HEK293 (cell line): ENCODE data around the gene CALML4.

Experiments
- EGR2 ChIP-seq: fragments of 450-650 bp; formaldehyde crosslinking; IDR thresholded peaks from 2 replicates; pipeline ENCODE4 v1.5.1; 2016; ENCODE audit warnings: low read depth, missing biosample characterization, missing genetic modification characterization
- GLI4 ChIP-seq: fragments of 450-650 bp; formaldehyde crosslinking; IDR thresholded peaks from 2 replicates; pipeline ENCODE4 v1.5.1; 2016; ENCODE audit warnings: missing biosample characterization, missing genetic modification characterization
- HIC1 ChIP-seq: fragments of 450-650 bp; formaldehyde crosslinking; IDR thresholded peaks from 2 replicates; pipeline ENCODE4 v1.5.1; 2016; ENCODE audit warnings: missing biosample characterization, missing genetic modification characterization
- IKZF3 ChIP-seq: fragments of 450-650 bp; IDR thresholded peaks from 2 replicates; pipeline ENCODE4 v1.5.0; 2018; ENCODE audit warnings: missing biosample characterization, mild to moderate bottlenecking, missing genetic modification characterization, moderate library complexity
- INSM2 ChIP-seq: fragments of 450-650 bp; formaldehyde crosslinking; IDR thresholded peaks from 2 replicates; pipeline ENCODE4 v1.5.1; 2016; ENCODE audit warnings: missing biosample characterization, missing genetic modification characterization
- MEIS1 ChIP-seq: sonication (generic); formaldehyde crosslinking; IDR thresholded peaks from 2 replicates; pipeline ENCODE4 v1.8.1; 2022; ENCODE audit warnings: missing genetic modification reagents, mild to moderate bottlenecking, borderline replicate concordance
- PATZ1 ChIP-seq: fragments of 450-650 bp; formaldehyde crosslinking; IDR thresholded peaks from 2 replicates; pipeline ENCODE4 v1.5.1; 2016; ENCODE audit warnings: missing biosample characterization, missing genetic modification characterization
- PRDM10 ChIP-seq: fragments of 450-650 bp; formaldehyde crosslinking; IDR thresholded peaks from 2 replicates; pipeline ENCODE4 v1.5.1; 2016; ENCODE audit warnings: missing biosample characterization, missing genetic modification characterization
- PRDM4 ChIP-seq: fragments of 450-650 bp; formaldehyde crosslinking; IDR thresholded peaks from 2 replicates; pipeline ENCODE4 v1.5.1; 2017; ENCODE audit warnings: missing biosample characterization, missing genetic modification characterization
- TSHZ1 ChIP-seq: fragments of 450-650 bp; formaldehyde crosslinking; IDR thresholded peaks from 2 replicates; pipeline ENCODE4 v1.5.1; 2016; ENCODE audit warnings: missing biosample characterization, missing genetic modification characterization, borderline replicate concordance
- ZBTB21 ChIP-seq: fragments of 450-650 bp; formaldehyde crosslinking; IDR thresholded peaks from 2 replicates; pipeline ENCODE4 v1.5.1; 2017; ENCODE audit warnings: missing biosample characterization, missing genetic modification characterization
- ZBTB48 ChIP-seq: fragments of 450-650 bp; formaldehyde crosslinking; IDR thresholded peaks from 2 replicates; pipeline ENCODE4 v1.5.1; 2016; ENCODE audit warnings: missing biosample characterization, missing genetic modification characterization
- ZFHX2 ChIP-seq: fragments of 450-650 bp; formaldehyde crosslinking; conservative IDR thresholded peaks from 2 replicates; pipeline ENCODE4 v1.5.1; 2016; ENCODE audit warnings: missing biosample characterization, missing genetic modification characterization
- ZNF121 ChIP-seq: fragments of 450-650 bp; formaldehyde crosslinking; IDR thresholded peaks from 2 replicates; pipeline ENCODE4 v1.5.1; 2016; ENCODE audit warnings: missing biosample characterization, missing genetic modification characterization
- ZNF157 ChIP-seq: fragments of 450-650 bp; formaldehyde crosslinking; IDR thresholded peaks from 2 replicates; pipeline ENCODE4 v1.5.1; 2016; ENCODE audit warnings: missing biosample characterization, missing genetic modification characterization
- ZNF19 ChIP-seq: fragments of 450-650 bp; formaldehyde crosslinking; IDR thresholded peaks from 2 replicates; pipeline ENCODE4; 2016; ENCODE audit warnings: missing biosample characterization, missing genetic modification characterization, low read depth
- ZNF223 ChIP-seq: fragments of 450-650 bp; formaldehyde crosslinking; IDR thresholded peaks from 2 replicates; pipeline ENCODE4 v1.5.1; 2016; ENCODE audit warnings: missing biosample characterization, missing genetic modification characterization
- ZNF292 ChIP-seq: fragments of 450-650 bp; formaldehyde crosslinking; IDR thresholded peaks from 2 replicates; pipeline ENCODE4 v1.5.1; 2016; ENCODE audit warnings: low read depth, missing biosample characterization, missing genetic modification characterization, borderline replicate concordance
- ZNF335 ChIP-seq: fragments of 450-650 bp; formaldehyde crosslinking; conservative IDR thresholded peaks from 2 replicates; pipeline ENCODE4 v1.5.1; 2016; ENCODE audit warnings: missing biosample characterization, missing genetic modification characterization
- ZNF473 ChIP-seq: fragments of 450-650 bp; formaldehyde crosslinking; IDR thresholded peaks from 2 replicates; pipeline ENCODE4 v1.5.1; 2017; ENCODE audit warnings: missing biosample characterization, missing genetic modification characterization
- ZNF521 ChIP-seq: fragments of 450-650 bp; formaldehyde crosslinking; IDR thresholded peaks from 2 replicates; pipeline ENCODE4 v1.5.1; 2017; ENCODE audit warnings: missing biosample characterization, mild to moderate bottlenecking, missing genetic modification characterization
- ZNF768 ChIP-seq: fragments of 450-650 bp; formaldehyde crosslinking; IDR thresholded peaks from 2 replicates; pipeline ENCODE4 v1.5.1; 2018; ENCODE audit warnings: missing biosample characterization, mild to moderate bottlenecking, missing genetic modification characterization
- ZNF792 ChIP-seq: fragments of 450-650 bp; formaldehyde crosslinking; IDR thresholded peaks from 2 replicates; pipeline ENCODE4 v1.5.1; 2016; ENCODE audit warnings: missing biosample characterization, missing genetic modification characterization
- ZNF830 ChIP-seq: fragments of 450-650 bp; IDR thresholded peaks from 2 replicates; pipeline ENCODE4 v1.5.0; 2018; ENCODE audit warnings: missing biosample characterization, missing genetic modification characterization, low read depth, mild to moderate bottlenecking, moderate library complexity

Gene CALML4

GRCh38 chr15:68228971-68229385, 23.8 kb upstream of the CALML4 start (continued):
- TF ChIP-seq PRDM10 (no peak), HIC1 (tag by site-specific recombination) (no peak), ZNF473 (tag by site-specific recombination) (no peak), ZNF292 (no peak), TSHZ1 (tag by site-specific recombination) (no peak), ZNF157 (tag by site-specific recombination) (no peak), ZNF768 (tag by site-specific recombination) (no peak), ZNF19 (tag by site-specific recombination) (no peak), PRDM4 (tag by site-specific recombination) (no peak), ZNF830 (tag by site-specific recombination) (no peak), ZFHX2 (no peak), ZNF335 (tag by site-specific recombination) (peak; percentile 95), GLI4 (tag by site-specific recombination) (0 out of 2 replicates have a peak, but pooled peaks have one; percentile 21), PATZ1 (tag by site-specific recombination) (peak; percentile 64), ZBTB48 (tag by site-specific recombination) (peak; percentile 54), ZNF521 (tag by site-specific recombination) (no peak), IKZF3 (tag by site-specific recombination) (no peak), MEIS1 (CRISPR knock-in tag) (no peak), ZBTB21 (tag by site-specific recombination) (peak; percentile 20; the same call in 1 of the 2 replicates), INSM2 (0 out of 2 replicates have a peak, but pooled peaks have one; percentile 13), ZNF223 (tag by site-specific recombination) (0 out of 2 replicates have a peak, but pooled peaks have one; percentile 21), ZNF121 (tag by site-specific recombination) (no peak), EGR2 (tag by site-specific recombination) (no peak), ZNF792 (tag by site-specific recombination) (no peak)
